ENCODE data around the gene WAPL. TPM values are rescaled to one million over a fixed set of nuclear protein-coding genes. Genes with fewer than 3 reads are reported as not detected.

WAPL gene
- total and polyA plus RNA-seq, 7 donors: 15.0 to 44.2 (median 33.8) TPM

GRCh38 chr10:86522510-86522855, 891 bp upstream of the WAPL start:
- H3K9me3 ChIP-seq: no peaks in the 10 kb centered on the region
- TF ChIP-seq EP300 (IDR thresholded peaks at IDR 0.05) (no peak), POLR2AphosphoS5 (IDR thresholded peaks at IDR 0.05) (no peak), POLR2A (IDR thresholded peaks at IDR 0.05) (no peak)
- TF ChIP-seq, protein P1, sequence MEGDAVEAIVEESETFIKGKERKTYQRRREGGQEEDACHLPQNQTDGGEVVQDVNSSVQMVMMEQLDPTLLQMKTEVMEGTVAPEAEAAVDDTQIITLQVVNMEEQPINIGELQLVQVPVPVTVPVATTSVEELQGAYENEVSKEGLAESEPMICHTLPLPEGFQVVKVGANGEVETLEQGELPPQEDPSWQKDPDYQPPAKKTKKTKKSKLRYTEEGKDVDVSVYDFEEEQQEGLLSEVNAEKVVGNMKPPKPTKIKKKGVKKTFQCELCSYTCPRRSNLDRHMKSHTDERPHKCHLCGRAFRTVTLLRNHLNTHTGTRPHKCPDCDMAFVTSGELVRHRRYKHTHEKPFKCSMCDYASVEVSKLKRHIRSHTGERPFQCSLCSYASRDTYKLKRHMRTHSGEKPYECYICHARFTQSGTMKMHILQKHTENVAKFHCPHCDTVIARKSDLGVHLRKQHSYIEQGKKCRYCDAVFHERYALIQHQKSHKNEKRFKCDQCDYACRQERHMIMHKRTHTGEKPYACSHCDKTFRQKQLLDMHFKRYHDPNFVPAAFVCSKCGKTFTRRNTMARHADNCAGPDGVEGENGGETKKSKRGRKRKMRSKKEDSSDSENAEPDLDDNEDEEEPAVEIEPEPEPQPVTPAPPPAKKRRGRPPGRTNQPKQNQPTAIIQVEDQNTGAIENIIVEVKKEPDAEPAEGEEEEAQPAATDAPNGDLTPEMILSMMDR (IDR thresholded peaks at IDR 0.05): no peak
- no peaks in the 10 kb centered on the region for H3K27me3 ChIP-seq
- DNase-seq: no peak
- 9 to 16% methylated on average over 11 of the region's 11 CpGs for WGBS, 2 donors
- peaks cover 0 to 54% (median 50%) of the 10 kb centered on the region in 4 donors for H3K4me1 ChIP-seq
- intact Hi-C loops (cut with DNase I): loop anchor here (5.0 kb wide), 4 partner anchors 65 to 145 kb away; partner anchors contain the start of gene LDB3
- H3K4me3 ChIP-seq: peak overlapping the region; percentile 78 to 96 (median 88)
- peak overlapping the region; percentile 93 to 99 (median 97) for H3K27ac ChIP-seq
- peaks cover 0 to 3% (median 0%) of the 10 kb centered on the region in 4 donors for H3K36me3 ChIP-seq

GRCh38 chr10:86520871-86521677, 518 bp downstream of the WAPL start:
- Histone ChIP-seq H3K4me3 (peak overlapping the region; percentile 78 to 96 (median 88)), H3K4me1 (peaks cover 0 to 68% (median 53%) of the 10 kb centered on the region in 4 donors), H3K27me3 (no peaks in the 10 kb centered on the region), H3K9me3 (no peaks in the 10 kb centered on the region), H3K36me3 (peaks cover 0 to 17% (median 0%) of the 10 kb centered on the region in 4 donors), H3K27ac (peak overlapping the region; percentile 93 to 99 (median 97))
- 0% methylated on average over 70 of the region's 70 CpGs for WGBS, 2 donors
- TF ChIP-seq POLR2AphosphoS5 (IDR thresholded peaks at IDR 0.05) (no peak), EP300 (IDR thresholded peaks at IDR 0.05) (no peak), POLR2A (IDR thresholded peaks at IDR 0.05) (no peak)
- TF ChIP-seq, protein P1 (IDR thresholded peaks at IDR 0.05): no peak
- peak; percentile 76 for DNase-seq
- intact Hi-C loops (cut with DNase I): loop anchor here (5.0 kb wide), 4 partner anchors 66 to 146 kb away; partner anchors contain the start of gene LDB3

- no peak overlapping the region for H3K27ac ChIP-seq
- H3K36me3 ChIP-seq: peaks cover 0 to 35% (median 4%) of the 10 kb centered on the region in 4 donors
- 58 to 78% methylated on average over 3 of the region's 3 CpGs for WGBS, 2 donors
- peaks cover 0 to 74% (median 63%) of the 10 kb centered on the region in 4 donors for H3K4me1 ChIP-seq
- no peak for DNase-seq
- TF ChIP-seq, protein P1 (IDR thresholded peaks at IDR 0.05): no peak
- TF ChIP-seq POLR2A (IDR thresholded peaks at IDR 0.05): no peak
- no peak for TF ChIP-seq EP300 (IDR thresholded peaks at IDR 0.05)
- no peak for TF ChIP-seq POLR2AphosphoS5 (IDR thresholded peaks at IDR 0.05)
- H3K4me3 ChIP-seq: no peak overlapping the region
- H3K9me3 ChIP-seq: no peaks in the 10 kb centered on the region
- intact Hi-C loops (cut with DNase I): no loop called here
- no peaks in the 10 kb centered on the region for H3K27me3 ChIP-seq
These were observed 2.8 kb downstream of the WAPL start for GRCh38 chr10:86518781-86519180.

GRCh38 chr10:86512137-86512536, 9.5 kb downstream of the WAPL start:
- TF ChIP-seq, protein P1 (IDR thresholded peaks at IDR 0.05): no peak
- TF ChIP-seq POLR2A (IDR thresholded peaks at IDR 0.05) (no peak), EP300 (IDR thresholded peaks at IDR 0.05) (no peak), POLR2AphosphoS5 (IDR thresholded peaks at IDR 0.05) (no peak)
- Histone ChIP-seq H3K4me1 (peaks cover 0 to 52% (median 43%) of the 10 kb centered on the region in 4 donors), H3K27me3 (no peaks in the 10 kb centered on the region), H3K27ac (no peak overlapping the region), H3K9me3 (no peaks in the 10 kb centered on the region), H3K4me3 (no peak overlapping the region), H3K36me3 (peaks cover 0 to 29% (median 4%) of the 10 kb centered on the region in 4 donors)
- WGBS, 2 donors: 73 to 83% methylated on average over 2 of the region's 2 CpGs
- no peak for DNase-seq
- intact Hi-C loops (cut with DNase I): no loop called here

All from sigmoid colon (tissue), 7 donors.